Left colon (tissue), 2 donors: Measurements from ENCODE around the gene KCNE5. TPM values are rescaled to one million over a fixed set of nuclear protein-coding genes. Genes with fewer than 3 reads are reported as not detected.
"Not testable (repeated sequence)": the region's sequence is repeated elsewhere in the genome, so short reads cannot be mapped to it uniquely, and the experiment has no call there.

ENCODE experiments used
- ATAC-seq: fragments of 200-7000 bp; cut with Tn5 transposase; one replicate; pipeline ENCODE4 v1.9.1; 2020; ENCODE audit warnings: mild to moderate bottlenecking, moderate library complexity
- DNase-seq, 2 donors: peaks; one replicate each; pipeline ENCODE4 v3.0.0-alpha.2; 2020
- intact Hi-C, 2 donors: fragments of 100-400 bp; cut with DNase I in 1 of 2; cut with micrococcal nuclease in 1 of 2; formaldehyde crosslinking; loops; one replicate each; pipeline versions ENCODE4 v1.11.2 to v1.14.0; 2022; cut with DNase I, micrococcal nuclease
- total RNA-seq, 2 donors: library from RNA; stranded (reverse); fragmentation: NEBNext Ultra II Directional; extraction: Animal tissue kit (Norgen Biotek cat#: 25700); gene quantifications; one replicate each; pipeline ENCODE4 v1.2.1, GENCODE V29; 2021
- donor health status: DM: no; HTN: no; CAD: no.
- donor health status: DM: yes; HTN: yes; CAD: no.

KCNE5 gene
- total RNA-seq, 2 donors from 2014 or later: not detected

GRCh38 chrX:109622270-109622669 lies 2.7 kb downstream of the KCNE5 start:
- DNase-seq (no peak), ATAC-seq (no peak)
- intact Hi-C loops: no loop called here

GRCh38 chrX:109619771-109620170 lies 5.2 kb downstream of the KCNE5 start:
- intact Hi-C loops: no loop called here
- DNase-seq: no peak
- no peak for ATAC-seq

GRCh38 chrX:109614951-109615350 lies 10.0 kb downstream of the KCNE5 start:
- DNase-seq (no peak), ATAC-seq (no peak)
- intact Hi-C loops: no loop called here

- intact Hi-C loops: no loop called here
- ATAC-seq: no peak
- DNase-seq: no peak
These were observed 23.5 kb downstream of the KCNE5 start for GRCh38 chrX:109601486-109601885.

GRCh38 chrX:109600237-109600651 lies 24.7 kb downstream of the KCNE5 start:
- ATAC-seq (no peak), DNase-seq (no peak)
- intact Hi-C loops: no loop called here

GRCh38 chrX:109596015-109596414 lies 29.0 kb downstream of the KCNE5 start:
- intact Hi-C loops: no loop called here
- ATAC-seq (no peak), DNase-seq (no peak)

- DNase-seq: no peak
- intact Hi-C loops: no loop called here
- no peak for ATAC-seq
These were observed 34.8 kb downstream of the KCNE5 start for GRCh38 chrX:109590176-109590575.

GRCh38 chrX:109585488-109585887 lies 39.5 kb downstream of the KCNE5 start:
- ATAC-seq (no peak), DNase-seq (no peak)
- intact Hi-C loops: no loop called here

GRCh38 chrX:109578916-109579315 lies 46.1 kb downstream of the KCNE5 start:
- no peak for ATAC-seq
- DNase-seq: no peak
- intact Hi-C loops: no loop called here

- DNase-seq (no peak), ATAC-seq (no peak)
- intact Hi-C loops: no loop called here
These were observed 47.9 kb downstream of the KCNE5 start for GRCh38 chrX:109577055-109577454.

- ATAC-seq, DNase-seq, intact Hi-C loops: not testable (repeated sequence)
These were observed 48.9 kb downstream of the KCNE5 start for GRCh38 chrX:109576083-109576482.

Other genes with a start within 250 kb of the KCNE5 start
- not detected for gene GUCY2F, start 143.1 kb downstream of the KCNE5 start, total RNA-seq
- 10 to 100 TPM in 1 of 2 donors, 1 to 10 TPM in 1; 8.7 to 10.2 TPM for gene NXT2, start 88.3 kb downstream of the KCNE5 start, total RNA-seq
- gene ACSL4, start 108.1 kb upstream of the KCNE5 start, total RNA-seq: 10 to 100 TPM; 11.7 to 17.5 TPM